ENCODE data around the gene HOXB4. TPM values are rescaled to one million over a fixed set of nuclear protein-coding genes. Genes with fewer than 3 reads are reported as not detected.

The HOXB4 gene
- total RNA-seq, 1 experiment from 2014 or later = not detected

DNA sequence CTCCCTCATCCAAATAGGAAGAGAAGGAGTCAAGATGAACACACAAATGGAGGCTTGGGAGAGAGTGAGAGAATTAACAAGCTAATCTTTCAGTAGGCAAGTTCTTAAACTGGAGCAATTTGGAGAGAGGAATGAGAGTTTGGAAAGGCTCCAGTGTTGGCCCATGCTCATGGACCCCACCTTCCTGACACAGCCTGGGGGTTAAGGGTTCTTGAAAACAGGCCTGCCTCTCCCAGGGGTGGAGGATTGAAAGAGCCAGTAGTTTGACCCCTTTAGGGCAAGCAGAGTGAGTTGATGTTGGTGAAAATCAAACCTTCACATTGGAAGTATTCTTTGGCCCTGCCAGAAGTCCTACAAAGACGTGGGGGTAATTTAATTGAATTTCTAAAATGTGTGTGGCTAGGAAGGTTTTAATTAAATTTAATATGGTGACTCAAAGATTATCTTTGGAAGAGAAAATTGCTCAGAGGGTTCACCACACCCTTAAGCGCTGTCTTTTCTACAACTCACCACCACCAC is 6.1 kb upstream of the HOXB4 start:
- H3K4me1 ChIP-seq (ENCODE audit: insufficient read depth, low read length) = no peaks in the 10 kb centered on the region

More for the DNA sequence above, 6.1 kb upstream of the HOXB4 start:
- Mint-ChIP-seq H3K27me3 (ENCODE audit: low read depth) (peaks cover 100% of the 10 kb centered on the region), H3K4me1 (peaks cover 13 to 24% of the 10 kb centered on the region in 2 experiments), H3K36me3 (ENCODE audit: insufficient read depth in 1 of 3, low read depth in 3 of 3) (no peaks in the 10 kb centered on the region; a peak in 2 of 7 replicates), H3K27ac (peak overlapping the region in 1 of 3 experiments; percentile 30; a peak in 1 of 7 replicates), H3K4me3 (no peak overlapping the region), H3K9me3 (peaks cover 5 to 21% of the 10 kb centered on the region in 2 experiments; a peak in 4 of 5 replicates)
- H2BK15ac ChIP-seq (ENCODE audit: low read depth, low read length) = no peak overlapping the region
- no peak overlapping the region for H3K23ac ChIP-seq (ENCODE audit: insufficient read length, low read depth, low read length)
- H3K9ac ChIP-seq (ENCODE audit: extremely low read depth, insufficient read length, low read length) = no peak overlapping the region
- no peak overlapping the region for H2AK5ac ChIP-seq (ENCODE audit: insufficient read length, low read length)
- no peaks in the 10 kb centered on the region for H3K79me1 ChIP-seq (ENCODE audit: insufficient read depth, low read depth, low read length, poor library complexity, severe bottlenecking)
- H4K91ac ChIP-seq (ENCODE audit: insufficient read length, low read depth, low read length) = no peak overlapping the region
- no peak overlapping the region for H3K56ac ChIP-seq (ENCODE audit: insufficient read length, low read depth, low read length)
- H3K27me3 ChIP-seq (ENCODE audit: insufficient read depth, low read length) = peaks cover 100% of the 10 kb centered on the region
- no peaks in the 10 kb centered on the region for H3K9me3 ChIP-seq (ENCODE audit: control insufficient read depth, low read depth, low read length)
- H4K5ac ChIP-seq (ENCODE audit: insufficient read length, low read depth, low read length) = no peak overlapping the region
- no peak overlapping the region for H4K8ac ChIP-seq (replicated peaks; ENCODE audit: insufficient read length, low read depth, low read length)
- no peak overlapping the region for H3K4me2 ChIP-seq (ENCODE audit: insufficient read depth, insufficient read length, low read length)
- no peak overlapping the region for H2BK5ac ChIP-seq (ENCODE audit: insufficient read length, low read length)
- H3K4ac ChIP-seq (ENCODE audit: low read depth, low read length) = no peak overlapping the region
- no peak overlapping the region for H3K18ac ChIP-seq (ENCODE audit: insufficient read length, low read depth, low read length)
- TF ChIP-seq CTCF (conservative IDR thresholded peaks at IDR 0.05) = no peak
- no CpG with 5 or more reads among the region's 2 CpGs for WGBS (ENCODE audit: extremely low coverage, insufficient read length, low lambda C conversion rate)
- H3K23me2 ChIP-seq (ENCODE audit: insufficient read length, low read depth, low read length, poor library complexity, severe bottlenecking) = peaks cover 3% of the 10 kb centered on the region
- H2BK120ac ChIP-seq (ENCODE audit: low read depth, low read length, poor library complexity, severe bottlenecking) = no peak overlapping the region
- DNase-seq = no peak
- no peak overlapping the region for H3T11ph ChIP-seq (ENCODE audit: low read length)
- H3K27ac ChIP-seq (ENCODE audit: insufficient read length, low read depth, low read length) = no peak overlapping the region
- H4K20me1 ChIP-seq (ENCODE audit: control insufficient read depth, insufficient read depth, insufficient read length) = no peaks in the 10 kb centered on the region
- H3K14ac ChIP-seq (ENCODE audit: insufficient read depth, low read length) = no peak overlapping the region
- no peak overlapping the region for H2AFZ ChIP-seq (ENCODE audit: low read length)
- H2BK20ac ChIP-seq (ENCODE audit: low read depth, low read length, poor library complexity, severe bottlenecking) = no peak overlapping the region
- no peaks in the 10 kb centered on the region for H3K79me2 ChIP-seq (ENCODE audit: insufficient read depth, low read length)
- no peak overlapping the region for H2BK12ac ChIP-seq (ENCODE audit: insufficient read length, low read depth, low read length)

All from H9 (cell line).